ENCODE data around the gene GRAP.

The GRAP gene

DNA sequence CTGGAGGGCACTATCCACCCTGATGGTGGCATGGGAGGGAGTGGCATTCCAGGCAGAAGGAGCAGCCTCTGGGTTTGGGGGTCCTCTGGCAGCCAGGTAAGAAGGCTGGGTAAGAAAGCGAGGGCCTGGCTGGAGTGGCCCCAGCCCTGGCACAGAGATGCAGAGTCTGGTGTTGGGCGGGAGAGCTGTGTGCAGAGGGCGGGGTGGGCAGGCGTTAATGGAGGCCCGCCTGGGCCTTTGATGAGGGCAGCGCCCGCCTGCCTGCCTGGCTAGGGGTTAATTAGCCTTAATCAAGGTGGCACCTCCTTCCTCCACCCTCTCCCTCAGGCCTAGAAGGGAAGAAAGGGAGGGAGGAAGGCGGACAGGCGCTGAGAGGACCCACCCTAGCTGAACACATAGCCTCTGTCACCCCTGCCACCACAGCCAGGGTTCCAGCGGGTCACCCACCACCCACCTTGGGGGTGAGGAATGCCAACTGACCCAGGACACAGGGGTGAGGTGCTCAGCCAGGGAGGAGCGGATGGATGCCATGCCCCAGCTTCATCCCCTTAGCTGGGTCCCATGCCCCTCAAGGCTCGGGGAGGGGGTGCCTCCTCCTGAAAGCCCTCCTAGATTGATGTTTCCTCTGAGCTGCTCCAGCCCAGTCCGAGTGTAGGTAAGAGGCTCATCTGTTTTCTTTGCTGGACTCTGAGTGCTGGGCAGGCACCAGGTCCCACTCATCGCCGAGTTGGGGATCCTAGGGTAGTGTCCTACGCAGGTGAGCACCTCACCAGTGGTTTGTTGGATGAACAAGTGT lies 28.8 kb downstream of the GRAP start:
- DNase-seq = no peak

- DNase-seq = no peak
Measured at GRCh38 chr17:19017401-19017800, 29.4 kb downstream of the GRAP start.

GRCh38 chr17:19016881-19017280 lies 29.9 kb downstream of the GRAP start:
- no peak for DNase-seq

DNA sequence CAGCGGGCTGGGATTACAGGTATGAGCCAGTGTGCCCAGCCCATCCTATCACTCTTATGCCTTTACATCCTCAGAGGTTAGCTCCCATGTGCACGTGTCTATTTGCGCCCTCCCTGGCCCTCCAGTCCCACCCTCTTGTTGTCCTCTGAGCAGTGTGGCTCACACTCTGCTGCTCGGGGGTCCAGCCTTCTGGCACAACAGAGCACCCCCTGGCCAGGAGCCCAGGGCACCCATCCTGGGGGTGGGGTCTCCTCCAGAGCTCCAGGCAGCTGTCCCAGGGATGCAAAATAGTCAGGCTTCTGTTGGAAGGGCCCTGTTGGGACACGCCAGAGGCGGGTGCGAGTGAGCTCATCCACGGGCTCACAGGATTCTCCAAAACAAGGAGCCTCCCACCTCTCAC lies 30.5 kb downstream of the GRAP start:
- no peak for DNase-seq

DNA sequence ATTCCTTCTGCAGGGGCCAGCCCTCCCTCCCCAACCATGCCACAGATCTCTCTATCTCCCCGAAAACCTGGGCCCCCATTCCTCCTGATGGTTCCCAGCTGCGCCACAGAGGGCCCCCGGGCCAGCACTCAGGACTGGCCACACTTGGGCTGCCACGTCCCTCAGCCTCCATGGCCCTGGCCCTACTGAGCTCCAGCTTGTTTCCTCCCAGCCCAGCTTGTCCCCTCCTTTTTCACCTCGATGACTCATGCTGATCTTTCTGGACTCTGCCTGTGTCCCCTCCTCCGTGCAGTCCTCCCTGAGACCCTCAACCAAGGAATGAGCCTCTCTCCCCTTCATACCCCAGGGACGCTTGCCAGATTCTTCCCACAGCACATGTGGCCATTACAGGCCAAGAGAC lies 31.3 kb downstream of the GRAP start:
- DNase-seq = no peak

DNA sequence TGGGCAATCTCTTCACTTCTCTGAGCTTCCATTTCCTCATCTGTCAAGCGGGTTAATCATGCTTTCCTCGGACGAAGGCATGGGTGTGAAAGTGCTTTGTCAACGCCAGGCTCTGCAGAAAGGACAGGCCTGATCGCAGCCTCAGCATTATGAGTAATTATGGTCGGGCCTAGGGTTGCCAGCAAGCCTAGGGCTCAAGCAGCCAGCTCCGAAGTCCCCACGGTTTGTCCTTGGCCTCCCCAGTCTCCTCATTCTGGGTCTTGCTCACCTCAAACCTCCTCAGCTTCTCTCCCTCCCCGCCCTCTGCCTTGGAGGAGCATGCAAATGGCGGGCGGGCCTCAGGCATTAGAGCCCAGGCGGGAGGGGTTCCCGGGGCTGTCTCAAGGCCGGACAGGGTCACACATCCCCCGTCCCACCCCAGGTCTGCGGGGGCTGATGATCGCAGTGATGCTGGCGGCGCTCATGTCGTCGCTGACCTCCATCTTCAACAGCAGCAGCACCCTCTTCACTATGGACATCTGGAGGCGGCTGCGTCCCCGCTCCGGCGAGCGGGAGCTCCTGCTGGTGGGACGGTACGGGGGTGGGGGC lies 32.0 kb downstream of the GRAP start:
- no peak for DNase-seq

DNA sequence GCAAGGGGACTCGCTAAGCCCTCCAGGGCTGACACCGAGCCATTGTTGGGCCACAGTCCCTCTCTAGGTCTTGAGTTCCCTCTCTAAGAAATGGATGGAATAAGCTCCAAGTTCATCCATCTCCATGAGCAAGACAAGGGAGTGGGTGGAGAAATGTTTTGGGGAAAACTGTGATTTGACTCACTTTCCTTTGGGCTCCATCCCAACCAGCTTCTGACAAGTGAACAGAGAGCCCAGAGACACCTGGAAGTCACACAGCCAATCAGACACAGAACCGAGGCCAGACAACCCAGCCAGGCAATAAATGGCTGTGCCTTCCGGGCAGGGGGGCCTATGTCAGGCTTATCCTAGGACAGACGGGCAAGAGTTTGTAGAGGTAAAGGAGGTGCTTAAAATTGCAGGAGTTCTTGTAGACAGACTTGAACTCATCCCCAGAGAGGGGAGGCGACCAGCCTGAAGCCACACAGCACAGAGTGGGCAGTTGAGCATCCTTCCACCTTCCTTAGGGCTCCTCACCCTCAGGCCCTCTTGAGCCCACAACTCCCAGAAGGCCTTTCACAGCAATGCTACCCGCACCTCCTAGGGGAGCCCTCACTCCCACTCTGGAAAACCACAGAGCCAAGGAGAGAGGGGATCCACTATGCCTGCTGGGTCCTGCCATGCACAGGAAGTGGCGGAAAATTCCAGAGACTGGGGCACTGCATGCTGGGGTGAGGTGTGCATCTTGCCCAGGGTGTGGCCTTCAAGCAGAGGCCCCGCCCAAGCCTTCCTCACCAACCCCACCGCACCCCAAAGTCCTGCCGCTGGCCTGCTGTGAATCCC lies 32.7 kb downstream of the GRAP start:
- DNase-seq = no peak

DNA sequence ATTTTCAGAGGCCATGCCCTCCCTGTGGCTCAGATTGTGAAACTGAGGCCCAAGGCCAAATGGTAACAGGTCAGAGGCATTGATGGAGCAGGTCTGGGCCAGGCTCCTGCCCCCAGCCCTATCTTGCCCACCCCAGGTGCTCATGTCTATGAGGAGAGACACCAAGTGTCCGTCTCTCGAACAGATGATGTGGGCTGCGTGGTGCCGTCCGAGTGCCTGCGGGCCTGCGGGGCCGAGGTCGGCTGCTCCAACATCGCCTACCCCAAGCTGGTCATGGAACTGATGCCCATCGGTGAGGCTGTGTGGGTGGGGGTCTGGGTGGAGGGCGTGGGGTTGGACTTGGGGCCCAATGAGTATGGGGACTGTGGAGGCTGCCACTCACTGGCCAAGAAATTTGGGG lies 33.5 kb downstream of the GRAP start:
- no peak for DNase-seq

GRCh38 chr17:19012171-19013080 lies 34.3 kb downstream of the GRAP start:
- no peak for DNase-seq

- DNase-seq = no peak
Measured at GRCh38 chr17:19011581-19011980, 35.2 kb downstream of the GRAP start.

- no peak for DNase-seq
Measured at GRCh38 chr17:19010729-19011505, 35.8 kb downstream of the GRAP start.

GRCh38 chr17:19009970-19010369 lies 36.8 kb downstream of the GRAP start:
- no peak for DNase-seq

- DNase-seq = no peak
Measured at GRCh38 chr17:19006698-19007097, 40.1 kb downstream of the GRAP start.

GRCh38 chr17:19005789-19006430 lies 40.8 kb downstream of the GRAP start:
- DNase-seq = no peak

- DNase-seq = no peak
Measured at GRCh38 chr17:19005137-19005773, 41.5 kb downstream of the GRAP start.

- DNase-seq = peak; percentile 91
Measured at GRCh38 chr17:19004421-19005136, 42.2 kb downstream of the GRAP start, which contains the start of gene FAM83G. TSS of gene FAM83G (minus strand) at chr17:19004764. CDS start at chr17:19004041, 723 bp downstream.

GRCh38 chr17:19003543-19004420 lies 43.0 kb downstream of the GRAP start:
- DNase-seq = peak; percentile 68

DNA sequence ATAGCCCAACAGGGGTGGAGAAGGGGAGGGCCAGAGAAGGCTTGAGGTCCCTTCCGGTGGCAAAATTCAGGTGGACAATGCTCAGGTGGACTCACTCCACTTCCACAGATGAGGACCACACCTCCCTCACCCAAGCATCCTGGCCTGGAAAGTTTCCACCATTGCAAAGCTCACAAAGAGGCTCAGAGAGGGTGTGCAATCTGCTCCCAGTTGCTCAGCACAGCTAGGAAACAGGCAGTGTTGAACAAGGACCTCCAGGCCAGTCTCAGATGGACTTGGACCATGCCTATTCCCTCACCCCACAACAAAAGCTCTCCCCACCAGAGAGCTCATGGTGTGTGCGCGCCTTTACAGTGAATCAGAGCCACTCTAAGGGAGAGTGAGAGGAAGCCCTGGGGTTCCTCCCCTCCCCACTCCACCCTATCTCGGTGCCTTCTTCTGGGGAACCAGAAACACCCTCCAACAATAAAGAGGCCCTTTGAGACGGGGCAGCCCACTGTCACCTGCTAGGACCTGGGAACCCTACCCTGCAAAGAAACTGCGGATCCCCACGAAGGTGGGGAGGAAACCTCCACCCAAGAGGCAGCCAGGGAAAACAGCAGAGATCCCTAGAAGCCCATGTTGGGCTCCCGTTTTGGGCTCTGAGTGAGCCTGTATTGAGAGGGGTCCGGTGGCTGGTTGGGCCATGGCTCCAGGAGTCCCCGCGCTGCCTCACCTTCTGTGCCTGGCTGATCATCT lies 43.8 kb downstream of the GRAP start:
- peak; percentile 34 for DNase-seq
